ENCODE data around the gene IFNGR2. TPM values are rescaled to one million over a fixed set of nuclear protein-coding genes. Genes with fewer than 3 reads are reported as not detected.
"Not testable (repeated sequence)": the region's sequence is repeated elsewhere in the genome, so short reads cannot be mapped to it uniquely, and the experiment has no call there.

The IFNGR2 gene
- total and polyA plus RNA-seq, 4 experiments from 2014 or later: 8.7 to 24.3 (median 21.8) TPM

- no peak overlapping the region for H3K27ac Mint-ChIP-seq
Observed at GRCh38 chr21:33458861-33459260, 55.6 kb downstream of the IFNGR2 start.

DNA sequence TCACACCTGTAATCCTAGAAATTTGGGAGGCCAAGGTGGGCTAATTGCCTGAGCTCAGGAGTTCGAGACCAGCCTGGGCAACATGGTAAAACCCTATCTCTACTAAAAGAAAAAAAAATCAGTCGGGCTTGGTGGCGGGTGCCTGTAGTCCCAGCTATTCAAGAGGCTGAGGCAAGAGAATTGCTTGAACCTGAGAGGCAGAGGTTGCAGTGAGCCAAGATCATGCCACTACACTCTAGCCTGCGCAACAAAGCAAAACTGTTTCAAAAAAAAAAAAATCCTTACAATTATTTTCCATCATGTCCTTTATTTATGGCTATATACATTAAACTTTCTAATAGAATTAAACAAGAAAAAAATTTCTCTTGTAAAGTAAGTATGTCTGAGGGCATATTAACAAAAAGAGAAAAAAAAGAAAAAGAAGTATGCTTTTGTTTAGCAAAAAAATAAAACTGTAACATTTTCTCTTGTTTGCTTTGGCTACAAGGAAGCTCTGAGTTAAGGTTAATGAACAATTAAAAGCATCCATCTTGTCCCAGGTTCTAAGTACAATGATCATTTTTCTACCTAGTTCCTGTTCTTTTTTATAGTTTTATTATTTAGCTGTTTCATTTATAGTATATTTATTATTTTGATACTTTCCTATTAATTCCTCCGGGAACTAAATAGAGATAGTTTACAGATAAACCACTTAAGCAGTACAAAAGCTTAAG is 58.5 kb downstream of the IFNGR2 start:
- Mint-ChIP-seq H3K9me3 (no peaks in the 10 kb centered on the region), H3K4me3 (no peak overlapping the region), H3K27me3 (no peaks in the 10 kb centered on the region), H3K36me3 (peaks cover 27 to 49% of the 10 kb centered on the region in 2 donors), H3K27ac (no peak overlapping the region), H3K4me1 (peaks cover 0 to 2% (median 0%) of the 10 kb centered on the region in 4 donors)
- Histone ChIP-seq H3K9me3 (ENCODE audit: control insufficient read depth in 1 of 2, low read length in 2 of 2) (no peaks in the 10 kb centered on the region), H3K4me3 (ENCODE audit: low read length in 2 of 2) (no peak overlapping the region), H3K4me1 (ENCODE audit: insufficient read depth, low read length) (no peaks in the 10 kb centered on the region), H3K27ac (ENCODE audit: low read depth, low read length) (no peak overlapping the region), H3K36me3 (ENCODE audit: insufficient read depth, low read length) (peaks cover 10% of the 10 kb centered on the region), H3K27me3 (ENCODE audit: insufficient read depth, low read length) (no peaks in the 10 kb centered on the region)
- ChIA-PET POLR2A (ENCODE audit: partially characterized antibody) (interaction anchor here (0.9 kb wide), 1 partner anchor 17 kb away, joined by 3 read pairs; no protein-coding TSS in a partner anchor), CTCF (ENCODE audit: partially characterized antibody) (interaction anchor here (1.0 to 1.6 kb wide), 3 partner anchors 11 to 144 kb away, joined by 3 to 5 read pairs (median 5); partner anchors contain the start of gene DONSON)
- intact Hi-C loops (cut with micrococcal nuclease): loop anchor here (2.0 kb wide), 1 partner anchor 123 kb away; no protein-coding TSS in a partner anchor
- DNase-seq: no peak

More at GRCh38 chr21:33458861-33459260, 55.6 kb downstream of the IFNGR2 start:
- H3K27me3 ChIP-seq (ENCODE audit: insufficient read depth, low read length): no peaks in the 10 kb centered on the region
- H3K4me1 ChIP-seq (ENCODE audit: insufficient read depth, low read length): no peaks in the 10 kb centered on the region
- intact Hi-C loops (cut with micrococcal nuclease): no loop called here
- no peak overlapping the region for H3K4me3 ChIP-seq (ENCODE audit: low read length in 2 of 2)
- ChIA-PET CTCF (ENCODE audit: partially characterized antibody) (no interaction called here), POLR2A (ENCODE audit: partially characterized antibody) (interaction anchor here (1.6 kb wide), 1 partner anchor 21 kb away, joined by 6 read pairs; the partner anchor contains the start of gene TMEM50B)
- H3K9me3 ChIP-seq (ENCODE audit: control insufficient read depth in 1 of 2, low read length in 2 of 2): no peaks in the 10 kb centered on the region
- Mint-ChIP-seq H3K4me1 (peaks cover 0 to 2% (median 0%) of the 10 kb centered on the region in 4 donors), H3K4me3 (no peak overlapping the region), H3K36me3 (peaks cover 29 to 45% of the 10 kb centered on the region in 2 donors), H3K27me3 (no peaks in the 10 kb centered on the region), H3K9me3 (no peaks in the 10 kb centered on the region)
- H3K27ac ChIP-seq (ENCODE audit: low read depth, low read length): no peak overlapping the region
- no peak for DNase-seq
- peaks cover 10% of the 10 kb centered on the region for H3K36me3 ChIP-seq (ENCODE audit: insufficient read depth, low read length)

- DNase-seq; H3K4me3 Mint-ChIP-seq; H3K27me3 Mint-ChIP-seq; intact Hi-C loops (cut with micrococcal nuclease); H3K9me3 ChIP-seq (ENCODE audit: control insufficient read depth in 1 of 2, low read length in 2 of 2); H3K36me3 ChIP-seq (ENCODE audit: insufficient read depth, low read length); H3K27me3 ChIP-seq (ENCODE audit: insufficient read depth, low read length); H3K4me3 ChIP-seq (ENCODE audit: low read length in 2 of 2); H3K27ac ChIP-seq (ENCODE audit: low read depth, low read length); H3K9me3 Mint-ChIP-seq; H3K4me1 ChIP-seq (ENCODE audit: insufficient read depth, low read length): not testable (repeated sequence)
- Mint-ChIP-seq H3K27ac (peak overlapping the region in 1 of 7 donors; percentile 71), H3K4me1 (peaks cover 6 to 20% (median 7%) of the 10 kb centered on the region in 4 donors), H3K36me3 (peaks cover 16 to 30% of the 10 kb centered on the region in 2 donors)
- POLR2A ChIA-PET (ENCODE audit: partially characterized antibody): interaction anchor here (1.2 kb wide), 1 partner anchor 10 kb away, joined by 3 read pairs; no protein-coding TSS in a partner anchor
- CTCF ChIA-PET (ENCODE audit: partially characterized antibody): interaction anchor here (0.6 to 1.1 kb wide), 2 partner anchors 24 to 108 kb away, joined by 3 to 4 read pairs; no protein-coding TSS in a partner anchor
Observed at GRCh38 chr21:33469183-33469582, 66.0 kb downstream of the IFNGR2 start.

DNA sequence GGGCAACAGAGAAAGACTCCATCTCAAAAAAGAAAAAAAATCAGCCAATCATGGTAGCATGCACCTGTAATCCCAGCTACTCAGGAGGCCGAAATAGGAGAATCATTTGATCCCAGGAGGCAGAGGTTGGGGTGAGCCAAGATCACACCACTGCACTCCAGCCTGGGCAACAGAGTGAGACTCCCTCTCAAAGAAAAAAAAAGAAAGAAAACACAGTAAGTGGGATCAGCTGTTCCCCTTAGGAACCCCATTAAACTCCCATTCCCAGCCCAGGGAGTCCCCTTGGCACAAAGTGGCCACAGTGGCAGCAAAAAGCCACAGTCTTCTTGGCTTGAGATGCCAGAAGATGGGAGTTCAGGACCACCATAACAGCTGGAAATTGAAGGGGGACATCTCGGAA is 67.5 kb downstream of the IFNGR2 start:
- Mint-ChIP-seq H3K9me3 (no peaks in the 10 kb centered on the region), H3K36me3 (peaks cover 16 to 23% of the 10 kb centered on the region in 2 donors), H3K4me3 (no peak overlapping the region), H3K4me1 (peaks cover 6 to 20% (median 8%) of the 10 kb centered on the region in 4 donors), H3K27ac (no peak overlapping the region), H3K27me3 (no peaks in the 10 kb centered on the region)
- Histone ChIP-seq H3K27ac (ENCODE audit: low read depth, low read length) (no peak overlapping the region), H3K4me1 (ENCODE audit: insufficient read depth, low read length) (no peaks in the 10 kb centered on the region), H3K9me3 (ENCODE audit: control insufficient read depth in 1 of 2, low read length in 2 of 2) (no peaks in the 10 kb centered on the region), H3K4me3 (ENCODE audit: low read length in 2 of 2) (no peak overlapping the region), H3K27me3 (ENCODE audit: insufficient read depth, low read length) (no peaks in the 10 kb centered on the region), H3K36me3 (ENCODE audit: insufficient read depth, low read length) (no peaks in the 10 kb centered on the region)
- intact Hi-C loops (cut with micrococcal nuclease): no loop called here
- no peak for DNase-seq
- ChIA-PET CTCF (ENCODE audit: partially characterized antibody) (no interaction called here), POLR2A (ENCODE audit: partially characterized antibody) (no interaction called here)

- Mint-ChIP-seq H3K27me3 (no peaks in the 10 kb centered on the region), H3K4me1 (peaks cover 8 to 31% (median 13%) of the 10 kb centered on the region in 4 donors), H3K36me3 (peaks cover 9 to 10% of the 10 kb centered on the region in 2 donors), H3K9me3 (no peaks in the 10 kb centered on the region), H3K27ac (no peak overlapping the region), H3K4me3 (peak overlapping the region in 1 of 8 donors; percentile 25)
- no peak for DNase-seq
- intact Hi-C loops (cut with micrococcal nuclease): no loop called here
- H3K27ac ChIP-seq (ENCODE audit: low read depth, low read length): no peak overlapping the region
- no peaks in the 10 kb centered on the region for H3K9me3 ChIP-seq (ENCODE audit: control insufficient read depth in 1 of 2, low read length in 2 of 2)
- POLR2A ChIA-PET (ENCODE audit: partially characterized antibody): interaction anchor here (0.6 kb wide), 1 partner anchor 702 kb away, joined by 3 read pairs; the partner anchor contains the start of gene PAXBP1
- no peaks in the 10 kb centered on the region for H3K36me3 ChIP-seq (ENCODE audit: insufficient read depth, low read length)
- no peaks in the 10 kb centered on the region for H3K27me3 ChIP-seq (ENCODE audit: insufficient read depth, low read length)
- CTCF ChIA-PET (ENCODE audit: partially characterized antibody): interaction anchor here (0.7 kb wide), 1 partner anchor 207 kb away, joined by 3 read pairs; no protein-coding TSS in a partner anchor
- H3K4me3 ChIP-seq (ENCODE audit: low read length in 2 of 2): no peak overlapping the region
- peaks cover 4% of the 10 kb centered on the region for H3K4me1 ChIP-seq (ENCODE audit: insufficient read depth, low read length)
Observed at GRCh38 chr21:33473344-33473743, 70.1 kb downstream of the IFNGR2 start.

GRCh38 chr21:33477066-33477465 is 73.9 kb downstream of the IFNGR2 start:
- intact Hi-C loops (cut with micrococcal nuclease): no loop called here
- peaks cover 14 to 35% (median 25%) of the 10 kb centered on the region in 4 donors for H3K4me1 Mint-ChIP-seq
- H3K36me3 Mint-ChIP-seq: peaks cover 6 to 14% of the 10 kb centered on the region in 2 donors
- DNase-seq: no peak
- Histone ChIP-seq H3K4me3 (ENCODE audit: low read length in 2 of 2) (no peak overlapping the region), H3K9me3 (ENCODE audit: control insufficient read depth in 1 of 2, low read length in 2 of 2) (no peaks in the 10 kb centered on the region), H3K4me1 (ENCODE audit: insufficient read depth, low read length) (peaks cover 14% of the 10 kb centered on the region), H3K27me3 (ENCODE audit: insufficient read depth, low read length) (no peaks in the 10 kb centered on the region), H3K36me3 (ENCODE audit: insufficient read depth, low read length) (no peaks in the 10 kb centered on the region), H3K27ac (ENCODE audit: low read depth, low read length) (no peak overlapping the region)
- H3K27me3 Mint-ChIP-seq: no peaks in the 10 kb centered on the region
- peak overlapping the region; percentile 6 to 62 (median 42) for H3K4me3 Mint-ChIP-seq
- H3K27ac Mint-ChIP-seq: peak overlapping the region in 1 of 7 donors; percentile 40
- ChIA-PET POLR2A (ENCODE audit: partially characterized antibody) (interaction anchor here (1.7 kb wide), 1 partner anchor 66 kb away, joined by 3 read pairs; no protein-coding TSS in a partner anchor), CTCF (ENCODE audit: partially characterized antibody) (no interaction called here)
- no peaks in the 10 kb centered on the region for H3K9me3 Mint-ChIP-seq

DNA sequence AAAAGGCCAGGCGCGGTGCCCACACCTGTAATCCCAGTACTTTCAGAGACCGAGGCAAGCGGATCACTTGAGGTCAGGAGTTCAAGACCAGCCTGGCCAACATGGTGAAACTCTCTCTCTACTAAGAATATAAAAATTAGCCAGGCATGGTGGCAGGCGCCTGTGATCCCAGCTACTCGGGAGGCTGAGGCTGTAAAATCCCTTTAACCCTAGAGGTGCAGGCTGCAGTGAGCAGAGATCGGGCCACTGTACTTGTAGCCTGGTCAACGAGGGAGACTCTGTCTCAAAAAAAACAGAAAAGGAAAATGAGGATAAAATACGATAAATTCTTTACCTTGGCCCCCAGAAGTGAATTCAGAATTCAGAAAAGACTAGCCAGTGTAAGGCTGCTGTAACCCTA is 75.0 kb downstream of the IFNGR2 start:
- no peak for DNase-seq
- H3K27me3 Mint-ChIP-seq: no peaks in the 10 kb centered on the region
- Histone ChIP-seq H3K4me3 (ENCODE audit: low read length in 2 of 2) (peak overlapping the region; percentile 66 to 95), H3K36me3 (ENCODE audit: insufficient read depth, low read length) (no peaks in the 10 kb centered on the region), H3K27ac (ENCODE audit: low read depth, low read length) (peak overlapping the region; percentile 91), H3K4me1 (ENCODE audit: insufficient read depth, low read length) (peaks cover 14% of the 10 kb centered on the region), H3K27me3 (ENCODE audit: insufficient read depth, low read length) (no peaks in the 10 kb centered on the region), H3K9me3 (ENCODE audit: control insufficient read depth in 1 of 2, low read length in 2 of 2) (no peaks in the 10 kb centered on the region)
- H3K36me3 Mint-ChIP-seq: peaks cover 6 to 12% of the 10 kb centered on the region in 2 donors
- no peaks in the 10 kb centered on the region for H3K9me3 Mint-ChIP-seq
- ChIA-PET CTCF (ENCODE audit: partially characterized antibody) (no interaction called here), POLR2A (ENCODE audit: partially characterized antibody) (no interaction called here)
- H3K4me3 Mint-ChIP-seq: peak overlapping the region; percentile 85 to 94 (median 90)
- peaks cover 12 to 35% (median 25%) of the 10 kb centered on the region in 4 donors for H3K4me1 Mint-ChIP-seq
- intact Hi-C loops (cut with micrococcal nuclease): loop anchor here (1.0 kb wide), 1 partner anchor 127 kb away; no protein-coding TSS in a partner anchor
- H3K27ac Mint-ChIP-seq: peak overlapping the region; percentile 6 to 95 (median 87)

Data from CD4-positive, alpha-beta memory T cell (primary cell).